ENCODE data around the gene SLC38A4.

The SLC38A4 gene

DNA sequence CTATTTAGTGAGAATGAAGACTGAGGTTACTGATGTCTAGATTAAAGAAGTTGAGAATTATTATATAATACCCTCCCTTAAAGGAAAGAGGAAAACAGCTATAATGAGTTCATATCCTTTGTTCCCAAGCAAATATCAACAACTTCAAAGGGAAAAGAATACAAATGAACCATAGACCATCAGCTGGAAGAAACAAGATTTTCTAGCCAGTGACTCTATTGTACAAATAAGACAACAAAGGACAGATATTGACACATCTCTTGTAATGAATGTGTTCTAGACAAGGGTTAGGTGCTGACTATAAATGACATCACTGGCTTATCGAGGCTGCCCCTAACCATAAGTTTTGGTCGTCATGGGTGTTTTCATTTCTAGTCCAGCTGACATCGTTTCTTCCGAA lies 48.2 kb downstream of the SLC38A4 start:
- POLR2A ChIA-PET = no interaction called here
- no peak overlapping the region for H3K4me3 ChIP-seq (ENCODE audit: low read depth, low read length)
- TF ChIP-seq CTCF (IDR thresholded peaks at IDR 0.05; ENCODE audit: insufficient read depth, low read length, missing control alignments) = no peak
- DNase-seq (ENCODE audit: low read depth, low spot score) = no peak
- CTCF ChIA-PET = interaction anchor here (0.6 kb wide), 1 partner anchor 207 kb away, joined by 3 read pairs; no protein-coding TSS in a partner anchor

DNA sequence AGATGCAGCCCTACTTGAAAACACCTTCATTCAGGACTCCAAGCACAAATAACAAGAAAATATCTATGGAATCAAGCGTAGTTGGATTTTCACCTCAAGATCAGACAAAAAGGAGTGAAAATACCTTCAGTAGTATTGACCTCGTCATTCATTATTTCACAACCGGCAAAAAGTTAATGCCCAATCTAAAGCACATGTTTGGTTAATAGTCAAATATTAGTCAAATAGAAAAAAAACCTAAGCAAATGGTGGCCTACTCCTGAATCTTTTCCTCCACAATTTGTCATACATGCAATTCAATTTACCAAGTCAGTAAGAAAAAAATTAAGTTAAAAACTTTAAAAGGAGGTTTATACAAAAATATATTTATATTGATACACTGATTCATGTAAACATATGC lies 50.0 kb downstream of the SLC38A4 start:
- no peak for DNase-seq (ENCODE audit: low read depth, low spot score)
- H3K4me3 ChIP-seq (ENCODE audit: low read depth, low read length) = no peak overlapping the region
- POLR2A ChIA-PET = no interaction called here
- CTCF ChIA-PET = no interaction called here
- no peak for TF ChIP-seq CTCF (IDR thresholded peaks at IDR 0.05; ENCODE audit: insufficient read depth, low read length, missing control alignments)

GRCh38 chr12:46774322-46774633 lies 51.5 kb downstream of the SLC38A4 start:
- TF ChIP-seq CTCF (IDR thresholded peaks at IDR 0.05; ENCODE audit: insufficient read depth, low read length, missing control alignments) = no peak
- DNase-seq (ENCODE audit: low read depth, low spot score) = no peak
- ChIA-PET CTCF (interaction anchor here (0.6 to 2.0 kb wide), 4 partner anchors 12 to 247 kb away, joined by 3 to 7 read pairs (median 4); no protein-coding TSS in a partner anchor), POLR2A (no interaction called here)
- no peak overlapping the region for H3K4me3 ChIP-seq (ENCODE audit: low read depth, low read length)

DNA sequence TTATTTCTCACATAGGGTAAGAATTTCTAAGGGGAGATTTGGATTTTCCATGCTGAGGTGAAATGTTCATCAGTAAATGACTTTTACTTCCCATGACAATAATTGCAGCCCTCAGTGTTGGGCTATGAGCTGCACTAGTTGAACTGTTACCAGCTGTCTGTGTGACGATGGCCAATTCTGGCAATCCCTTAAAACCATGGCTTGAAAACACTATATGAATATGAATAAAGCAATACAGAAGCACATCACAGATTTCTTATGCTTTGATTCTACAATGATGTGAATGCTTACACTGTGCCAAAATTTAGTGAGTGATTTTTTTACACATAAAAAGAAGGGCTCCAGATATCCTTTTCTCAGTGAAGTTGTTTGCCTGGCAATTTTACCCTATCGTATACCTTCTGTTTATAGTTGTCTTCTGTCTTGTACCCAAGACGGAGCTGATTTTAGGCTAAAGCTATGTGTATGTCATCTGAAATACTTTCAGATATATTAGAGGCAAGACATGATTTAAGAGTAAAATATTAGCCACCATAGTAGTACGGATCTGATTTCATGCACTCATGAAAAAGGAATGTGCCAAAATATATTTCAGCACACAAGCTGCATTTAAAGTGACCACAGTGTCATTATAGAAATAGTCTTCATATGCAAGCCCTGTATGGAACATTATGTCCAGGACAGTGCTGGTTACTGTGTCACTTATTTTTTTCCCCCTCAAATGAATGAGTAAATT lies 52.0 kb downstream of the SLC38A4 start:
- TF ChIP-seq CTCF (IDR thresholded peaks at IDR 0.05; ENCODE audit: insufficient read depth, low read length, missing control alignments) = no peak
- ChIA-PET POLR2A (no interaction called here), CTCF (interaction anchor here (0.6 to 2.0 kb wide), 4 partner anchors 13 to 248 kb away, joined by 3 to 7 read pairs (median 4); no protein-coding TSS in a partner anchor)
- no peak for DNase-seq (ENCODE audit: low read depth, low spot score)
- no peak overlapping the region for H3K4me3 ChIP-seq (ENCODE audit: low read depth, low read length)

GRCh38 chr12:46771268-46771827 lies 54.4 kb downstream of the SLC38A4 start:
- DNase-seq (ENCODE audit: low read depth, low spot score) = no peak
- POLR2A ChIA-PET = interaction anchor here (0.6 to 1.1 kb wide), 2 partner anchors 385 to 414 kb away, joined by 3 read pairs; no protein-coding TSS in a partner anchor
- no peak for TF ChIP-seq CTCF (IDR thresholded peaks at IDR 0.05; ENCODE audit: insufficient read depth, low read length, missing control alignments)
- no peak overlapping the region for H3K4me3 ChIP-seq (ENCODE audit: low read depth, low read length)
- CTCF ChIA-PET = interaction anchor here (0.7 to 1.2 kb wide), 3 partner anchors 10 to 193 kb away, joined by 3 read pairs; no protein-coding TSS in a partner anchor

GRCh38 chr12:46770501-46771183 lies 55.2 kb downstream of the SLC38A4 start:
- DNase-seq (ENCODE audit: low read depth, low spot score) = no peak
- TF ChIP-seq CTCF (IDR thresholded peaks at IDR 0.05; ENCODE audit: insufficient read depth, low read length, missing control alignments) = no peak
- POLR2A ChIA-PET = interaction anchor here (1.0 to 1.1 kb wide), 2 partner anchors 384 to 414 kb away, joined by 3 read pairs; no protein-coding TSS in a partner anchor
- no peak overlapping the region for H3K4me3 ChIP-seq (ENCODE audit: low read depth, low read length)
- CTCF ChIA-PET = interaction anchor here (1.2 to 2.5 kb wide), 3 partner anchors 9 to 250 kb away, joined by 3 to 8 read pairs (median 6); no protein-coding TSS in a partner anchor

All from AG04449 (cell line).